Measurements from ENCODE around the gene PALLD. TPM values are rescaled to one million over a fixed set of nuclear protein-coding genes. Genes with fewer than 3 reads are reported as not detected.
"Not testable (repeated sequence)": the region's sequence is repeated elsewhere in the genome, so short reads cannot be mapped to it uniquely, and the experiment has no call there.

PALLD gene
- total RNA-seq, 3 donors from 2014 or later: 112 to 663 (median 150) TPM

- no peak for DNase-seq
- peak; percentile 41 for ATAC-seq
- H3K4me1 ChIP-seq (ENCODE audit: low read depth): no peaks in the 10 kb centered on the region
- no peaks in the 10 kb centered on the region for H3K36me3 ChIP-seq (ENCODE audit: low read depth)
- H3K9me3 ChIP-seq: no peaks in the 10 kb centered on the region
- TF ChIP-seq CTCF (IDR thresholded peaks at IDR 0.05): no peak
- intact Hi-C loops (cut with DNase I, micrococcal nuclease): no loop called here
- no peak overlapping the region for H3K4me3 ChIP-seq
Measured at GRCh38 chr4:168797194-168797593, 300.3 kb downstream of the PALLD start.

GRCh38 chr4:168797738-168798375, 301.0 kb downstream of the PALLD start:
- no peak overlapping the region for H3K4me3 ChIP-seq
- H3K36me3 ChIP-seq (ENCODE audit: low read depth): no peaks in the 10 kb centered on the region
- intact Hi-C loops (cut with DNase I, micrococcal nuclease): no loop called here
- TF ChIP-seq CTCF (IDR thresholded peaks at IDR 0.05): no peak
- no peaks in the 10 kb centered on the region for H3K9me3 ChIP-seq
- DNase-seq (no peak), ATAC-seq (no peak)
- H3K4me1 ChIP-seq (ENCODE audit: low read depth): no peaks in the 10 kb centered on the region

GRCh38 chr4:168800926-168801325, 304.1 kb downstream of the PALLD start:
- TF ChIP-seq CTCF (IDR thresholded peaks at IDR 0.05): no peak
- no peak for DNase-seq

GRCh38 chr4:168802222-168802621, 305.4 kb downstream of the PALLD start:
- no peak for TF ChIP-seq CTCF (IDR thresholded peaks at IDR 0.05)
- intact Hi-C loops (cut with DNase I, micrococcal nuclease): no loop called here
- ATAC-seq: no peak

More at GRCh38 chr4:168800926-168801325, 304.1 kb downstream of the PALLD start:
- intact Hi-C loops (cut with DNase I, micrococcal nuclease): no loop called here
- no peak overlapping the region for H3K4me3 ChIP-seq
- no peaks in the 10 kb centered on the region for H3K9me3 ChIP-seq
- H3K36me3 ChIP-seq (ENCODE audit: low read depth): no peaks in the 10 kb centered on the region
- no peak for ATAC-seq
- H3K4me1 ChIP-seq (ENCODE audit: low read depth): no peaks in the 10 kb centered on the region

GRCh38 chr4:168803052-168803451, 306.2 kb downstream of the PALLD start:
- H3K4me3 ChIP-seq; H3K36me3 ChIP-seq (ENCODE audit: low read depth); DNase-seq; H3K9me3 ChIP-seq; intact Hi-C loops (cut with DNase I, micrococcal nuclease); H3K4me1 ChIP-seq (ENCODE audit: low read depth); ATAC-seq: not testable (repeated sequence)

More at GRCh38 chr4:168802222-168802621, 305.4 kb downstream of the PALLD start:
- Histone ChIP-seq H3K9me3 (no peaks in the 10 kb centered on the region), H3K4me1 (ENCODE audit: low read depth) (no peaks in the 10 kb centered on the region), H3K36me3 (ENCODE audit: low read depth) (no peaks in the 10 kb centered on the region), H3K4me3 (no peak overlapping the region)
- no peak for DNase-seq

GRCh38 chr4:168803732-168804131, 306.9 kb downstream of the PALLD start:
- Histone ChIP-seq H3K4me3 (no peak overlapping the region), H3K4me1 (ENCODE audit: low read depth) (no peaks in the 10 kb centered on the region), H3K9me3 (no peaks in the 10 kb centered on the region), H3K36me3 (ENCODE audit: low read depth) (no peaks in the 10 kb centered on the region)
- ATAC-seq (peak; percentile 28), DNase-seq (no peak)
- TF ChIP-seq CTCF (IDR thresholded peaks at IDR 0.05): no peak
- intact Hi-C loops (cut with DNase I, micrococcal nuclease): no loop called here

All from mucosa of descending colon (tissue), 3 donors.